ENCODE data around the gene BTBD9.

DNA sequence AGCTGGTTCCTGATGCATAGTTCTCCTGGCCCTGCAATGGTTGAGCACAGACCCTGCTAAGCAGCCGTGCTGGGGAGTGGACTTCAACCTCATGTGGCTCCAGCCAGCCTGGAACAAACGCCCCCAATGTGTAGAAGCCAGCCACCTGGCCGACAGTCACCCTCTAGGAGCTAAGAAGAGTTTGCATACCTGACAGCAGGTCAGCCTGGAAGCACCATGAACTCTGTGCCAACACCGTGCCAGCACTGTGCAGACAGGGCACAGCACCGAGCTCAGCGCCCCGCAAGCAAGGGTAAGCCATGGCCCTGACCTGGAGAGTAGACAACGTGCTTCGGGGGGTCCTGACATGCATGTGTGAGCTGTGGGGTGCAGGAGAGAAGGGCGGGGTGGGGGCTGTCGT, 463.9 kb downstream of the BTBD9 start:
- TF ChIP-seq, protein P1, sequence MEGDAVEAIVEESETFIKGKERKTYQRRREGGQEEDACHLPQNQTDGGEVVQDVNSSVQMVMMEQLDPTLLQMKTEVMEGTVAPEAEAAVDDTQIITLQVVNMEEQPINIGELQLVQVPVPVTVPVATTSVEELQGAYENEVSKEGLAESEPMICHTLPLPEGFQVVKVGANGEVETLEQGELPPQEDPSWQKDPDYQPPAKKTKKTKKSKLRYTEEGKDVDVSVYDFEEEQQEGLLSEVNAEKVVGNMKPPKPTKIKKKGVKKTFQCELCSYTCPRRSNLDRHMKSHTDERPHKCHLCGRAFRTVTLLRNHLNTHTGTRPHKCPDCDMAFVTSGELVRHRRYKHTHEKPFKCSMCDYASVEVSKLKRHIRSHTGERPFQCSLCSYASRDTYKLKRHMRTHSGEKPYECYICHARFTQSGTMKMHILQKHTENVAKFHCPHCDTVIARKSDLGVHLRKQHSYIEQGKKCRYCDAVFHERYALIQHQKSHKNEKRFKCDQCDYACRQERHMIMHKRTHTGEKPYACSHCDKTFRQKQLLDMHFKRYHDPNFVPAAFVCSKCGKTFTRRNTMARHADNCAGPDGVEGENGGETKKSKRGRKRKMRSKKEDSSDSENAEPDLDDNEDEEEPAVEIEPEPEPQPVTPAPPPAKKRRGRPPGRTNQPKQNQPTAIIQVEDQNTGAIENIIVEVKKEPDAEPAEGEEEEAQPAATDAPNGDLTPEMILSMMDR (IDR thresholded peaks at IDR 0.05) = no peak
- TF ChIP-seq EZH2 (IDR thresholded peaks at IDR 0.05; ENCODE audit: borderline replicate concordance, insufficient read depth, low read depth, low read length, poor library complexity, severe bottlenecking) = no peak

Data from B cell (primary cell).